ENCODE results near the gene KIF12.

DNA sequence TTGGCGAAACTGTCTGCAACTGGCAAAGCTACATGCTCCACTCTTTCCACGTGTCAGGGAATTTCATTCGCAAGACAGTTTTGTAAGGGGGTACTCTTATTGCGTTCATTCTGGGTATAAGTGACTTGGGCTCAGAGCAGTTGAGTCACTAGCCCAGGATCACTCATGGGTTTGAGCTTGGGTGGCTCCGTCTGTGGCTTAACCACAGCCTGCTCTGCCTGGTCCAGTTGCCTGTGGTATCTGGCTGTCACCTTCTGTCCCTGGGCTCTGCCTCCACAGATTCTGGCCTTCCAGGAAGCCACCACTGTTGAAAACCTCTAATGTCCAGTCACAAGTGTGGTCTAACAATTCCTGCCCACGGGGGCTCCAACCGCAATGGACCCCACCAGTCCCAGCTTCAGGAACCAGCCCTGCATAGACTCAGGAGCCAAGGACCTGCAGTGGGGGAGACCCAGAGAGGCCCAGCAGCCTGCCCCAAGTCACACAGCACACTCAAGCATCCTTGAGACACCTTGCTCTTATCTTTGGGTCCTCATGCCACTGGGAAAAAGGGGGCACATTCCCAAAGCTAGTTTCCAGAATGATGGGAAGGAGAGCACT, 10.4 kb downstream of the KIF12 start:
- TF ChIP-seq POLR2A (IDR thresholded peaks at IDR 0.05), result no peak
- TF ChIP-seq, protein P1, sequence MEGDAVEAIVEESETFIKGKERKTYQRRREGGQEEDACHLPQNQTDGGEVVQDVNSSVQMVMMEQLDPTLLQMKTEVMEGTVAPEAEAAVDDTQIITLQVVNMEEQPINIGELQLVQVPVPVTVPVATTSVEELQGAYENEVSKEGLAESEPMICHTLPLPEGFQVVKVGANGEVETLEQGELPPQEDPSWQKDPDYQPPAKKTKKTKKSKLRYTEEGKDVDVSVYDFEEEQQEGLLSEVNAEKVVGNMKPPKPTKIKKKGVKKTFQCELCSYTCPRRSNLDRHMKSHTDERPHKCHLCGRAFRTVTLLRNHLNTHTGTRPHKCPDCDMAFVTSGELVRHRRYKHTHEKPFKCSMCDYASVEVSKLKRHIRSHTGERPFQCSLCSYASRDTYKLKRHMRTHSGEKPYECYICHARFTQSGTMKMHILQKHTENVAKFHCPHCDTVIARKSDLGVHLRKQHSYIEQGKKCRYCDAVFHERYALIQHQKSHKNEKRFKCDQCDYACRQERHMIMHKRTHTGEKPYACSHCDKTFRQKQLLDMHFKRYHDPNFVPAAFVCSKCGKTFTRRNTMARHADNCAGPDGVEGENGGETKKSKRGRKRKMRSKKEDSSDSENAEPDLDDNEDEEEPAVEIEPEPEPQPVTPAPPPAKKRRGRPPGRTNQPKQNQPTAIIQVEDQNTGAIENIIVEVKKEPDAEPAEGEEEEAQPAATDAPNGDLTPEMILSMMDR (IDR thresholded peaks at IDR 0.05), result no peak
